Measurements from ENCODE around the gene ADAM8.
A peak's percentile ranks its signal among the peaks of the same experiment; 100 is the strongest.

Gene ADAM8

DNA sequence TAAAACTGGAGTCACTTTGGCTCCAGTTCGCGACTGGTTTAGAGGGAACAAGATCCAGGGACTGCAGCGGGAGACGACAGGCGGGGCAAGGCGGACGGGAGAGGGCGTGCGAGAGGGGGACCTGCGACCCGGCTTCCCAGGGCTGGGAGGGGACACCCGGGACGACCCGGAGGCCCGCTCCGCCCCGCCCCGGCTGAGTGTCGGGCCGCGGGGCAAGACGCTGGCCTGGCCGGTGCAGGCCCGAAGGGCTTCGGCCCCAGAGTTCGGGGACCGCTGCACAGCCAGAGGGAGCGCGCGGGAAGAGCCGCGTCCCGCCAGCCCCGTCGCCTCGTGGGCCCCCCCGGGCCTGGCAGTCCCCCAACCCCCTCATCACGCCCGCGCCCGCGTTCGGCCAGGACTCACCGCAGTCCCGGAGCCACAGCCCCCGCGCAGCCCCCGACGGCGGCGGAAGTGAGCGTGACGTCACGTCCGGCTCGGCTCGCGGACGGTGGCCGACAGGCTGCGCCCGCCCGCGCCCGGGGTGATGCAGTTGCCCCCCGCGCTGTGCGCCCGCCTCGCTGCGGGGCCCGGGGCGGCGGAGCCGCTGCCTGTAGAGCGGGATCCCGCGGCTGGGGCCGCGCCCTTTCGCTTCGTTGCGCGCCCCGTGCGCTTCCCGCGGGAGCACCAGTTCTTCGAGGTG is 31.9 kb upstream of the ADAM8 start, which contains the start of the genes TUBGCP2 and ZNF511:
TUBGCP2 (minus strand) TSS at position 452 of the 679 bp plus-strand sequence. CDS start 5,931 bp downstream, outside the sequence.
ZNF511 (plus strand) TSS at position 494 of the 679 bp plus-strand sequence; CDS start at position 524, 30 bp downstream.
- peak; percentile 90 for DNase-seq

DNA sequence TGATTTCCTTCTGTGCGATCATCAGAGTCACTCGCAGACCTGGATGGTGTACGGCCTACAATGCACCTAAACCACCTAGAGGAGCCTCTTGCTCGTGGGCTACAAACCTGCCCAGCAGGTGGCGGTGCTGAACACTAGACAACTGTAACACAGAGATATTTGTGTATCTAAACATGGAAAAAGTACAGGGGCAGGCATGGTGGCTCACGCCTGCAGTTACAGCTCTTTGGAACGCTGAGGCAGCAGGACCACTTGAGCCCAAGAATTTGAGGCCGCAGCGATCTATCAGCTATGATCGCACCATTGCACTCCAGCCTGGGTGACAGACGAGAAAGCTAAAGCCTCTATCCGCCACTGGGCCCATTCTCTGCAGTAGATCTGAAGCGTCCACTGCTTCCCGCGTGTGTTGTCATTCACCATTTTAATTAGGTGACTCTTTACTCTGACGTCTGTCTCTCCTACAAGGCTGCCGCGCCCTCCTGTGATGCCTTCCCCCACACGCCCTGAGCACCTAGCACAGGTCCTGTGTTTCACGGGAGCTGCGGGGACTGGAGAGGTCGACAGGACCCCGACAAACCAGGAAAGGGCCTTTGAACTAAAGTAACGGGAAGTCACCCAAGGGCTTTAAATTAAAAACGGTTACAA is 31.2 kb upstream of the ADAM8 start:
- DNase-seq: peak; percentile 88

DNA sequence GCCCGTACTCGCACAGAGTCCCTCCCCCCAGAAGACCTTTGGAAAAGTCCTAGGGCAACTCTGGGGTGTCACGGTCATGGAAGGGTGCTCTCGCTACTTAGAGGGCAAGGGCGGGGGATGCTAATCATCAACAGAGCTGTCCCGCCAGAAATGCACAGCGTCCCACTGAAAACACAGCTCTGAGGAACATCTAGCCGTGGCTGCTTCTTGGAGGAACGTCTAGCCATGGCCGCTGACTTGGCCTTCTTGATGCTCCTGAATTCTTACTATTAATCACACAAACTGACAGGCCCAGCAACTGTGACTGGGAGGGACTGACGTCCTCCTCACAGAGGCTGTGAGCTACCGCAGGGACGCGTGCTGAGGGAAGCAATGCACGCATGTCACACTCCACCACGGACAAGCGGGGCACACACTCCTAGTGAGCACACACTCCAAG is 30.3 kb upstream of the ADAM8 start:
- no peak for DNase-seq

DNA sequence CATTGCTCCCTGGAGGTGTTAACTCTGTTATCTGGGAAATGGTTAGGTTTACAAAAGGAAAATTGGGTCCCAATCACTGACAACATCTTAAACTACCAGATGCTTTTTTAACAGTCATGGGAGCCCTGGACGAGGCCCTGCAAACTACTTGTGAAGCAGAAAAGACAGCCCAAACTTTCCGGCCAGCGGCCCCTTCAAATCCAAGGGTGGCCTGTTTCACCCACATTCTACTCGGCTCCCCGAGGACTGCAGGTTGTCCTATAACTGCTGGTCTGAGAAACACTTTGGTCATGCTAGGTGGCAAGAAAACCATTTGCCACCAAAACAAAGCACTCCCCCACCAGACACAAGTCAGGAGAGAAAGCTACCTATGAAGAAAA is 29.4 kb upstream of the ADAM8 start:
- DNase-seq: no peak

DNA sequence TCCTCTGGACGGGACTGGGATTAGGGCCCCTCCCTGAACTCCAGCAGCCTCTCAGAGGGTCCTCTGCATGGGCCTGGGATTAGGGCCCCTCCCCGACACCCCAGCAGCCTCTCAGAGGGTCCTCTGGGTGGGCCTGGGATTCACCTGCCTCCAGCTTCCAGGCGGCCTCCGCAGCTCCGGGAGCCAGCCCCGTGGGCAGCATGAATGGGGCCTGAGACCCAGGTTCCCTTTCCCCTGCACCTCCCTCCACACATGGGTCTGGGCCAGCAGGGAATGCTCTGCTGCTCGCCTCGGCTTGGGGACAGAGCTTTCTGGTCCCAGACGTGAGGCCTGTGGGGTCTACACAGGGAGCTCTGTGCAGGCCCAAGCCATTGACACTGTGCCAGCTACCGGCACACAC is 26.5 kb upstream of the ADAM8 start:
- no peak for DNase-seq

DNA sequence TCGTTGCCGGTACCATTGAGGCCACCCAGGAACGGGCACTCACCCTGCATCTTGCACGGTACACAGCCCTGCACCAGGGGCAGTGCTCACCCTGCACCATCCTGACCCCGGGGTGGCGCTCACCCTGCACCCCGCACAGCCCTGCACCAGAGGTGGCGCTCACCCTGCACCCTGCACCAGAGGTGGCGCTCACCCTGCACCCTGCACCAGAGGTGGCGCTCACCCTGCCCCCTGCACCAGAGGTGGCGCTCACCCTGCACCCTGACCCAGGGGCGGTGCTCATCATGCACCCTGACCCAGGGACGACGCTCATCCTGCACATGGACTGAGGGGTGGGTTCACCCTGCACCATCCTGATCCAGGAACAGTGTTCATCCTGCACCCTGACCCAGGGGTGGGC is 25.6 kb upstream of the ADAM8 start:
- DNase-seq: no peak

DNA sequence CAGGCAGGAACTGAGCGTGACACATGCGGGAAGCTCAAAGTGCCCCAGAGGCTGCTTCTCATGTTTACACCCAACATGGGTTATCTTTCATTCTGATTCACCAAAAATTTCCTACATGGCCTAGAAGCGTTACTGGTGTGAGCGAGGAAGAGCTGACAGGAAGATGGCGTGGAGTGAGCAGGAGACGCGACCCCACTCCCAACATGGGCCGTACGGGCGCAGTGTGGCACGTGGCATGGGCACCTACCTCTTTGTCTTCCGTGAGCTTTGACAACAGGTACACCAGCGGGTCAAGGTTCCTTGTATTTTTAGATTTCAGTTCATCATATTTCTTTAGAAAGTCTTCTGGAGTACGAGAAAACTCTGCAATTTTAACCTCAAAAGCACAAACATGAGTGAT is 23.1 kb upstream of the ADAM8 start:
- DNase-seq: no peak

DNA sequence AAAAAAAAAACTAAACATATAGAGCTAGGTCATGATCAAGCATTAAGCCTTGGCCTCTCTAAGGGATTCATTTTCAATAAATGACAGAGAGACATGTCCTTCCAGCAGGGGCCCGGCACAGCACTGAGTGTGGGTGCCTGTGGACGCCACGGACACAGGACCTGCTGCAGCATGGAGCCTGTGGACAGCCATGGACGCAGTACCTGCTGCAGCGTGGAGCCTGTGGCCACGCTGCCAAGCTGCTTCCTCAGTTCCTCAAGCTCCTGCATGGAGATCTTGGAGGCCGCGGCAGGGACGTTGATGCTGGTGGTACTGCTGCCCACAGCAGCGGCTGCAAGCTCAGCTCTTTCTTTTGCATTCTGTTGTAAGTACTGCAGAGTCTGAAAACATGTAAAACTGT is 22.6 kb upstream of the ADAM8 start:
- DNase-seq: no peak

DNA sequence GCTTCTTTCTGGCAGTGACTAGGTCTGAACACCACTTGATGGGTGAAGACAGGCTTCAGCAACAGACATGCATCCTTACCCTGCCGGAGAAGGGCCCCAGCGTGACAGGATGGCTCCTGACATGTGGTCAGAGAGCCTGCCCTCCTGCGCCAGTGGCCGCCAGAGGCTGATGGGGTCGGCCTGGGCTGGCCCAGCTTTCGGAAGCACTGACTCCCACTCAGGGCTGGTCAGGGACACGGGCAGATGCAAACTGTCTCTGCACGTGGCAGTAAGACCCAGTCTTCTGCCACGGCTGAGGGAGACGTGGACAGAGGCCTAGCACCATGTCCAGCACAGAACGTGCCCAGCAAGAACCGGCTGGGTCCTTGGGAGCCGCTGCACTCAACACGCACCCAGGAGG is 21.8 kb upstream of the ADAM8 start:
- no peak for DNase-seq

DNA sequence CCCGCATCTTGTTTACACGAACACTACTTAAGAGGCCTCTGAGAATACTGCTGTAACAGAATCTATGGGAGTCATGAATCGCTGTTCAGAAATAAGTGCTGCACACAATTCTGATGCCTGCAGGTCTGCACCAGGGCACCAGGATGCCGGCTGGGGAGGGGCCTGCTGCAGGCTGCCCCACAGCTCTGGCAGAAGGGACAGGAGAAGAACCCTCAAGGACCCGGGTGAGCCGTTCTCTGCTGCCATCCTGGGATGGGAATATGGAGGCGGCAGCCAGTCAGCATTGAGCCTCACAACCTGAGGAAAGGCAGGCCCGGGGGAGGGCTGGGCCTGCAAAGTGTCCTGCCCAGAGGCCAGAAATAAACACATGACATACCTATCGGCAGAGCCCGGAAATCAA is 20.8 kb upstream of the ADAM8 start:
- DNase-seq: no peak

DNA sequence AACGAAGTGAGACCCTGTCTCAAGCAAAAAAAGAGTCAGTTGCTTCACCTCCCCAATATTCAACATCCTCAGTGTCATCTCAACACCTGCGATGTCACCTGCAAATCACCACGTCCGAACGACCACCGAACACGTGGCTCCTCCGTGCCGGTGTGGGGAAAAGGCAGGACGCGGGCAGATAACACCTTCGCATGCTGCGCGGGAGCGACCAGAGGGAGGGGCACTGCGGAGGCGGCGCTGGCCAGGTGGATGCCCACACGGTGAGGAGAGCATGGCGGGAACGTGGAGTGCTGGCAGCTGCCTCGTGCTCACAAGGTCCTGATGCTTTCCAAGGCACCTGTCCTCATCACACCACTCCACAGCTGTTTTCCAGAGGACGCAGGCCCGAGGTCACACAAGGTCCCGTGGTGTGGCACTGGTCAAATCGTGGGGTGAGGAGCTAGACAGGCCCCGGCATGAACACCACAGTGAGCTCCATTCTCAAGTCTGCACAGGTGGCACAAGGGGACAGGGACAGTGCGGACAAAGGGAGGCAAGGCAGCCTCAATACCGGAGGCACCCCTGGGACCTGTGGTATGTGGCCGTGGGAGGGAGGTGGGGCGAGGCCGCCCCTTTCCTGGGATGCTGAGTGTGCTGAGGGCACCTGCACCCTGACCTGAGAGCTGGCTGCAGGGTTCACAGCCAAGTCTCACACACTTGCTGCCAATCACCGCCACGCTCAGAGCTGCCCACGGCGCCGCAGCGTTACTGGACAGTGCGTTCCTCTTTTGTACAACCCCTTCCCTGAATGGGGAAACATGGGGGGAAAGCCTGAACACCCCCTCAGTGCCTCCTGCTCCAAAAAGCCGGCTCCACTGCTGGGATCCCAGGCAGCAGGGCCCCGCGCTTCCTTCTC is 19.0 kb upstream of the ADAM8 start:
- DNase-seq: no peak

DNA sequence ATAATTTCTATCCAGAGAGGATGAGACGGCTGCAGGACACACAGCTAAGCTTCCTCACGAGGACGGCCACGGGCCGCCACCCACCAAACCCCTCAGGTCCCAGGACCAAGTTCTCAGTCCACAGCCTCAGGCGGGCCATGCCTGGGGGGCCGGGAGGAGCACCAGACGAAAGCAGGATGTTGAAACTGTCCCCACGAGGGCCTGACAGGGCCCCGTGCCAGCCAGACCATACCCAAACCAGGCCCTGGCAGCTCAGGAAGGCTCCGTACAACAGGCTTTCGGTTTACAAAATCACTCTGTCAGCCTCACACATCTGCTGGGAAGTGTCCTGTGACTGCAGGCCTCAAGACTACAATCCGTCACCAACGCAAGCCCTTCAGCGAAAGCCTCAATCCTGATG is 17.5 kb upstream of the ADAM8 start:
- DNase-seq: no peak

DNA sequence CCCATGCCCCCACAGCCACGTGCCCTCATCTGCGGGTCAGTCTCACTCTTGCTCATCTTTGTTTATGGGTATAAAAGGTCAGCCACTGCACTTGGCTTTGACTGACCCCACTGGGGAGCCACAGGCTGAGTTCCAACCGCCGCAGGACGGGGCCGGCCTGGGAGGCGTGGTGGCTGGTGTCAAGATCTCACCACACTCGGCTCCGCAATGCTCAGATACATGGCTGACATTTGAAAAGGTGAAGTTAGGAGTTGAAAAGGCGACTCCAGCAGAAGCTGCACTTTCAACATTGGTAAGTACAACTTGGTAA is 17.1 kb upstream of the ADAM8 start:
- no peak for DNase-seq

DNA sequence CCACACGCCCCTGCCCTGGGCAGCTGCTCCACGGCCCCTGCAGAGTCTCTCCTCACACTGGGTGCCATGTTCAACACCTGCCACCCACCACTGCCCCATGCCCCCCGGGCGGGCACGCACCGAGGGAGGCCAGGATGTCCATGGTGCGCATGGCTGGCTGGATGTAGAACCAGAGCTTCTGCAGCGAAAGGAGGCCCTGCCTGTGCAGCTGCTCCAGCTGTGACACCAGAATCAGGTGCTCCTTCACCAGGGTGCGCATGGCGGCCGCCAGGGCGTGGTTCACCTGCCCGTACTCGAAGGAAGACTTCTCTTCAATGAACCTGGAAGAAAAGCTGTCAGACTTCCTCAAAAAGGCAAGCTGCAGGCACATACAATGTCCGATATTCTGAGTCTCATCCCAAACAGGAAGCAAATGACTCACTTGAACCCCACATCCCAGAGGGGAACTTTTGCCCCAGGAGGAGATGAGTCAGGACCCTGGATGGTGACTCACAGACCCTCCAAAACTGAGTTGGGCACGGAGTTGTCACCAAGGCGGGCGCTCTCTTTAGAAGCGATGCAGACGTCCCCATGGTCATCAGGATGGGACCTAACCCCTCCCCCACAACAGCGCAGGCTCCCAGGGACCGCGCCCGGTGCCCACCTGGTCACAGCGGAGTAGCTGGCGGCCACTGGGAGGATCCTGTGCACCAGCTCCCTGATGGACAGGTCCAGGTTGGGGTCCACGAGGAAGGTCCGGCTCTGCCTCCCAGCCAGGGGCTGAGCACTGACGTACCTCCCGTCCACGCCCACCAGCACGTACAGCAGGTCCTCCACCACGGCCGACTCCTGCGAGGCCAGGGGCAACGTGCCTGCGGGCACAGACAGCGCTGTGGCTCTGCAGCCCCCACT is 16.5 kb upstream of the ADAM8 start:
- no peak for DNase-seq

DNA sequence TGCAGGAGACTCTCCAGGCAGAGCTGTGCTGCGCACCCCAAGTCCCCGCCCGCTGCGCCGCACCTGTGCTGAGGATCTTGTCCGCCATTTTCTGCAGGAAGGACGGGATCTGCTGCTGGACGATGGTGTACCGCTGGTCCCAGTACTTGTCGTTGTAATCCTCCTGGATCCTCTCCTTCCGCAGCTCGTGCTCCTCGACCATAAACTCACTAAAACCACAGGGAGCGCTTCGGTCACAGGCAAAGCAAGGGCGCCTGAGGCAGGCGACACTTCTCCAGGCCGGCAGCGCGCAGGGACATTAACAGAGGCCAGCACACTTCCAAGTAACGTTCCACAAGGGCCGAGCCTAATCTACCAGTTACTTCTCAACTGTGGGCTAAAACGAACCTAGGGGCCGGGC is 13.1 kb upstream of the ADAM8 start:
- no peak for DNase-seq

DNA sequence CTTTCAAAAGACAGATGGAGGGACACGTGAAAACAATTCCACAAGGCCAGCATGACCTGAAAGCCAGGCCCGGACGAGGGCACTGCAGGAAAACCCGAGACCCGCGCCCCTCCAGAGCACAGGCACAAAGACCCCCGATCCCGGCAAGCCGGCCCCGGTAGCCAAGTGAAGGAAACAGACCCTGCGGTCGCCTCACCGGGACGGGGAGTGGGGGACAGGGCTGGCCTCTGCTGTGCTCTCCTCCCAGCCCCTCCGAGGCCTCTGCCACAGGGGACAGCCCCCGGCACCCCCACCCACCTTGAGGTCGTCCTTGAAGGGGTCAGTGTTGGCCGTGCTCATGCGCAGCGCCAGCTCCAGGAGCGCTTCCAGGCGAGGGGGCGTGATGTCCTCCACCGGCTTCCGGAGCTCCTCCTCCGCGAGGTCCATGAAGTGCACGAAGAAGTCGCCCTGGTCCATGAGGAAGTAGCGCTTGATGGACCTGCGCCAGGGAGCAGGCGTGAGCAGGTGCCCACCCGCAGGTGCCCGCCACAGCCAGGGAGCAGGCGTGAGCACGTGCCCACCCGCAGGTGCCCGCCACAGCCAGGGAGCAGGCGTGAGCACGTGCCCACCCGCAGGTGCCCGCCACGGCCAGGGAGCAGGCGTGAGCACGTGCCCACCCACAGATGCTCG is 11.3 kb upstream of the ADAM8 start:
- DNase-seq: no peak

DNA sequence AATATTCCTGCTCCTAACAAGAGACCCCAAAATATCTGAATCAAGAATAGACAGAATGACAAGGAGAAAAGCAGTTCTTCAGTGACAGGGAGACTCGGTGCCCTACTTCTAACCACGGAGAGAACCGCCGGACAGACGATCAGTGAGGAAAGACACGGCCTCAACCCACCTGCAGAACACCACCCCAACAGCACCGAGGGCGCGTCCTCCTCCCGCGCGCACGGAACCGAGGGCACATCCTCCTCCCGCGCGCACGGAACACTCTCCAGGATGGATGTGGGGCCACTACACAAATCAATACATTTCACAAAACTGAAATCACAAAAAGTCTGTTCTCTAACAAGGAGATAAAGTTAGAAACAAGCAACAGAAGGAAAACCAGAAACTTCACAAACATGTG is 9.7 kb upstream of the ADAM8 start:
- DNase-seq: no peak

DNA sequence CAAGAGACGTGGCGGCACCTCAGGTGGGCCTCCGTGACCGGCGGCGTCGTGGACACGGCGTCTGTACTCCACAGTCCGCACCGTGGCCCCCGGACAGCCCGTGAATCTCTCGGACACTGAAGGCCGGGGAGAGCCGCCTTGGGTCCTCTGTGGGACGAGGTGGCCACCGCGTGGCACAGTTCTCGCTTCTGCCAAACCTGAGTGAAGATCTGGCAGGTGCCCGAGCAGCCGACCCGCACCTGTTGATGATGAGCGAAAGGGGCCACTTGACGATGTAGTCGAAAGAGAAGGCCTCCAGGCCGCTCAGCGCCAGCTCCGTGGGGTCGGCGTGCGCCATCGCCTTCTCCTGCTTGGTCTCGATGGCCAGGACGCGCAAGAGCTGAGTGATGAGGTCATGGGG is 8.5 kb upstream of the ADAM8 start:
- no peak for DNase-seq

DNA sequence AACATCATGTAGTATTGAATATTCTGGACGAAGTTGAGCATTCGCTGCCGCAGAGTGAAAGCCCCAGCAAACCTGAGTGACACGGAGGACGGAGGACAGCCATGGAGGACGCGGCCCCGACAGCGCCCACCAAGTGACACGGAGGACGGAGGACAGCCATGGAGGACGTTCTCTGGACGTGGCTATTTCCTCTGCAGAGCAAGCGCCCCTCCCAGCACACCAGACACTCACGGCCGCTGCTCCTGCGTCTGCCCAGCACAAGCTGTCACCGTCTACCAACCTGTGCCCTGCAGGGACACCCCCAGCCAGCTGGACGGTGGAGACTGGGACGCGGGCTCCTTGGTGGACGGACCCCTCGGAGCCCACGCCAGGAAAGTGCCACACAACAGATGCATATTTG is 7.3 kb upstream of the ADAM8 start:
- no peak for DNase-seq

DNA sequence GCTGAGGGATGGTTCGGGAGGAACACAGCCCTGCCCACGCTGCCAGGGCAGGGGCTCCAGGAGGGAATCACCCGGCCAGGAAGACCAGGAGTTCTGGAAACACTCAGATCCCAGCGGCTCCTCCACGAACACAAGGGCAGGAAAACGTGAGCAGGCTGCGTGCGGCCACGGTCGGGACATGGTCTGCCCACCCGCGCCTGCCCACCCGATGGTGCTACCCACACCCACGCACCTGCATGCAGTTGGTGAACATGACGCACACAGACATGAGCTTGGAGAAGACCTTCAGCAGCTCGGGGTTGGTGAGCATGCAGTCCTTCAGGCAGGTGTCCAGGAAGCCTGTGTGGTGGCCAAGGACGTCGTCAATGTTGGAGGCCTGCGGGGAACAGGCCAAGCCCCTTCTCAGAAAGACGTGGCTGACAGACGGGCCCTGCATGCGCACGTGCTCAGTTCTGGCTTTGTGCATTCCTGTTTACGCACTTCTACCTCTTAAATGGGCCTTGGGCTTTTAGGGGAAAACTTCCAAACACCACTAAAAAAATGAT is 6.2 kb upstream of the ADAM8 start:
- no peak for DNase-seq

DNA sequence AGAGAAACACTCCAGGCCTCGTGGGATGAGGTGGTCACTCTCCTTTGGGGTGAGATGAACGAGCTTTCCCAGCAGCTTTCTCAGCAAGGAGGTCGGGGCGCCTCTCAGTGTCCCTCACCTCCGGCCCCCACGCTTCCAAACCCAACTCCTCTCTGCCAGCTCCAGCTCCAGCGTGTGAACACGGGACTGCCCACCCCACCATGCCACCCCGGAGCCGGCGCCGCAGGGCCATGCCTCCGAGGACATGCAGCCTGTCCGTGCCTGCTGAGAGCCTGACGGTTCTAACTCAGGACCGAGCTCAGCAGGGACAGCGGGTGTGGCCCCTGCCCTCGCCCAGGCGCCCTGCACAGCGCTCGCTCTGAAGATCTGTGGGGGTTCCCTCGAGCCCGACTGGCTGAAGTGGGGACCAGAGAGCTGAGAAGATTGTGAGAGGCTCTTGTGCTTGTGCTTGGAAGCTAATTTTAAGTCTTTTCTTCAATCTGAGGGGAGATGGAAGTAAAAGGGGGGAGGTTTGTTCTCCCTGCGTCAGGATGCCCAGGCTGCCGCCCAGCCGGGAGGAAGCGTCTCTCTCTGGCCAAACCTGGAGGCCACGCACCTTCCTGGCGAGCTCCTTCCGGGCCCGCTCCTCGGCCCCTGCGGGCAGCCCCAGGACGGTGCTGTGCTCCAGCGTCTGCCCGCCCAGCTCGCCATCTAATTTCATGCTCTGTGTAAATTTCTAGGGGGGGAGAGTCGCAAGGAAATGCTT is 5.1 kb upstream of the ADAM8 start:
- no peak for DNase-seq

Measured in stimulated activated CD4-positive, alpha-beta T cell treated with anti-CD3 and anti-CD28 coated beads, Interleukin-4, amount 100 ng/mL, for 1 hour (primary cell).